C1 segment of cervical spinal cord (tissue), 14 donors: ENCODE results near the gene TBC1D16.
"Not testable (repeated sequence)": the region's sequence is repeated elsewhere in the genome, so short reads cannot be mapped to it uniquely, and the experiment has no call there.

Experiments
- DNase-seq, 14 donors: peaks; one replicate each; lab custom pipeline; 2025; lab: John Stamatoyannopoulos, UW

The TBC1D16 gene

DNA sequence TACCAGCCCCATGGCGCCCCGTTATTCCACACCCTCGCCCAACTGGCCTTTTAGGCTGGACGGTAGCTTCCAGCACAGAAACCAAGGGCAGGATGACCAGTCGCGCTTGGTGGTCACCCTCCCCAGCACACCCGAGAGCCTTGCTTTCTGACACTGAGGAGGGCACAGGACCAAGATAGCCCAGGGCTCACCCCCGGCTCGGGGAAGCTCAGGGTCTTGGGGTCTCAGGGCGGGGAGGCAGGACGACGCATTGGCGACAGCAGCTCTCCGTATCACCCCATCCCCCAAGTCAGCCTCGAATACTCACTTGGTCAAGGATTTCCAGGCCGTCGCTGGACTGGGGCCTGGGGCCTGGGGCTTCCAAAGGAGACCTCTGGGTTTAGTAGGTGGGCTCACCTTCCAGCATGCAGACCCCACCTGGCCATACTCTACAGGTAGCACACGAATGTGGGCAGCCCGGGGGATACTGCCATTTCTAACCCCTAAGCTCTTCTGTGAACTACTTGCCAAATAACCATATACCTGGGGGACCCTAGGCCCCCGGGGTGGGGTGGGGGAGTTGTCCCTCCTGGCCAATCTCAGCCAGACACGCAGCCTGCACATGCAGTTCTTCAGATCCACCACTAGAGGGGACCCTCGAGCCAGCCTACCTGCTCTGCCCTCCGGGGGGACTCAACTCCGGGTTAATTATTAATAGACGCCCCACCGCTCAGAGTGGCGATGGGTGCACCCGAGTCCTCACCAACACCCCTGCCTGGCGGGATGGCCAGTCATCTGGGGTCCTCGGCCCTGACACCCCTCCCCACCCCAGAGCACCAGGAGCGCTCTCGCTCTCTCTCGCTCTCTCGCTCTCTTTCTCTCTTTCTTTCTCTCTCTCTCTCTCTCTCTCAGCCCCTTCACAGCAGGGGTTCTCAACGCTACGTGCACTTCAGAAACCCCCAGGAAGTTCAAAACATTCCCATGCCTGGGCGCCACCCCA is 30.0 kb downstream of the TBC1D16 start:
- DNase-seq, result peak in 10 of 14 donors; percentile 12 to 43 (median 20)

DNA sequence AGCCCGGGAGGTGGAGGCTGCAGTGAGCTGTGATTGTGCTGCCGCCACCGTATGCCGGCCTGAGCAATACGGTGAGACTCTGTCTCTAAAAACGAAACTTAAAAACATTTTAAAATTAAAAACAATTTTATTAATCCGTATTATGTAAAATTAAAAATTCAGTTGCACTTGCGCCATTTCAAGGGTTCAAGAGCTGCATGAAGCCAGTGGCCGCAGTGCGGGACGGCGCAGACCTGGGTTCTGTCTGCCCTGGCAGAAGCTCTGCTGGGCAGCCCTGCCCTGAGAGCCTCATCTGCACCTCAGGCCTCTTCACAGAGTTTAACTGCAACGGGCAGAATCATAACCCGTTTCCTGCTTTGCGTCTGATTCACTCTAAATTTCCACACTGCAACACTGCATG is 31.7 kb downstream of the TBC1D16 start:
- DNase-seq, result no peak

DNA sequence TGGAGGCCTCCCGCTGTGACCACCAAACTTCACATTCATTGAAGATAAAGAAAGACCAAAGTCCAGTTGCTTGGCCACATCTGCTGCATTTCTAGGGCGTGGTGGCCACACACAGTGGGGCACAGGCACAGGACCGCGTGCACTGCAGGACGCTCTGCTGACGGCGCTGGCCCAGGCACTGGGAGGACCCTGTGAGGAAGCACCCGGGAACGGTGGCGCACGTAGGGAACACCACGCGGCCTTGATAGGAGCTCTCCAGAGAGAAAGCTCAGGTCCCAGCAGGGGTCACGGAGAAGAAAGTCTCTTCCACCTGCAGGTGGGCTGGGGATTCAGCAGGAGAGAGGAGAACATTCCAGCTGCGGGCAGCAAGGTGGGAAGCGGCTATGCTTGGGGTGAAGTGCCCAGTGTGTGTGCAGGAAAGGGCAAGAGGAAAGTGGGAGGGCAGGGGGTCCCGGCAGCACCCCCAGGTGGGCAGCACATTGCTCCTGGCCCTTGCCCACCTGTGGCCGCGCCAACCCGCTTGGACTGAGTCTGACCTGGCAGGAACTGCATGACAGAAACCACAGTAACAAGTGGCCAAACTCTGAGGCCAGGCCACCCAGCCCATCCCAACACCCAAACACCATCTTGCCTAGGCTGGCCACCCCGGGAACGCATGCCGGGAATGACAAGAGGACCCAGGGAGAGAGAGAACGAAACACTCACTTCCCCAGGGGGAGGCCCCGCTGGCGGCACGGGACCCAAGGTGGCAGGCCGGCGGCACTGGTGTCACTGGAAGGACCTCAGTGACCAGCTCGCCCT is 32.8 kb downstream of the TBC1D16 start:
- DNase-seq, result no peak

GRCh38 chr17:80002070-80002641 is 33.5 kb downstream of the TBC1D16 start:
- DNase-seq, result no peak

DNA sequence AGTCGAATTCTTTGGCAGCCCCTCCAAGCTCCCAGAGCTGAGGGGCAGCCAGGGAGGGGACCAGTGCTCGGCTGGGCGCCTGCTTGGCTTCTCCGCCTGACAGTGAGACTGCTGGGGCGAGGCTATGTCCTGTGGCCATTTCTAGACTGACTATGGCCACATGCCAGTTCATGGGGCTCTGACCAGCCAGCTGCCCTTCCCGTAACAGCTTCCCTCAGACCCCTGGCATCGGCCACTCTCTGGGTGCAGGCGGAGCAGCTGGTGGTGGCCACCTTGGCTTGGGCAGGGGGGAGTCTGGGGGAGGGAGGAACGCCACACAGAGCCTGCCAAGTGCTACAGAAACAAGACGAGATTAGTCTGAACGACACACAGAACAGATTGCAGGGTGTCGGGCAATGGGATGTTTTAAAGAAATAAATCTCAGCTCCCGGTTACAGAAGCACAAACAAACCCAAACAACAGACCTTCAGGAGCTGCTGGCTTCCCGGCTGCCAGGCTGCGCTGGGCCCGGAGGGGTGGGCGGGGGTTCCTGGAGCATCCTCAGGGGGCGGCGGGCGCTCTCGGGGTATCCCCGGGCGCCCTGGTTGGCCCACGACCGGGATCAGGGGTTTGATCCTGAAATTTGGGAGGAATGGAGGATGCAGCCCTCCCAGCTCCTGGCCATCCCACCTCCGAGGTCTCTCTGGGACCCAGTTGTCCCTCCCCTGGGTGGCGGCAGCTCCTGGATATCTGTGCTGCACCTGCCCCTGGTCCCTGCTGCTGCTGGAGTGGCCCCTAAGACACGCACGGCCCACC is 34.5 kb downstream of the TBC1D16 start:
- DNase-seq, result peak in 7 of 14 donors; percentile 13 to 69 (median 35)

DNA sequence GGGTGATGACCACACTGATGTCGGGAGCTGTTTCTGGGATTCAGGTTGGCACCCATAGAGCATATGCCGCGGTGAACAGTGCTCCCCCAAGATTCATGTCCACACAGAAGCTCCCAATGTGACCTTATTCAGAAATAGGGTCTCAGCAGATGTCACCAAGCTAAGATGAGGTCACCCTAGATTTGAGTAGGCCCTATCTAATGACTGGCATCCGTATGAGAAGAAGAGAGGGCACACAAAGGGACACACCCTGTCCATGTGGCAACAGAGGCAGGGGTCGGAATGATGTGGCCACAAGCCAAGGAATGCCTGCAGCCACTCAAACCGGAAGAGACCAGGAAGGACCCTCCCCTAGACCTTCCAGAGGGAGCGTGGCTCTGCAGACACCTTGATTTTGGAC is 35.5 kb downstream of the TBC1D16 start:
- DNase-seq, result no peak

DNA sequence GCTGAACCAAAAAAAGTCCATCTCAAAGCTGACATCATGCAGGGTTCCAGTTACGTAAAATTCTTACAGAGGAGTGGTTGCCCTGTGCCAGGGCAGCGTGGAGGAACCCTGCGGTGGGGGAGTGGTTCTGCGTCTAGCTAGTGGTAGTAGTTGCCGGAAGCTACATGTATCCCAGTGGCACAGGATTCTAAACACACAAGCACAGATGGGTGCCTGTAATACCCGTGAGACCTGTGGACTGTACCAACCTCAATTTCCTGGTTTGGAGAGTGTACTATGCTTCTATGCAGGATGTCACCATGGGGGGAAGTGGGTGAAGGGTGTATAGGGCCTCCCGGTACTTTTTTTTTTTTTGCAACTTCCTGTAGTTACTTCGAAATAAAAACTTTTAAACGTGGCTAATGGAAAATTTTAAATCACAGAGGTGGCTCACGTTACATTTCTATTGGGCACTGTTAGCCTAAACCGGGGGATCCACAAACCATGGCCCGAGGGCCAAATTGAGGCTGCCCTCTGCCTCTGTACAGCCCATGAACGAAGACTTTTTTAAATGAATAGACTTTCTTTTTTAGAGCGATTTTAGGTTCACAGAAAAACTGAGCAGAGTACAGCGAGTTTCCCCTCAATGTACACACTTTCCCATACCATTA is 38.5 kb downstream of the TBC1D16 start:
- no peak for DNase-seq

DNA sequence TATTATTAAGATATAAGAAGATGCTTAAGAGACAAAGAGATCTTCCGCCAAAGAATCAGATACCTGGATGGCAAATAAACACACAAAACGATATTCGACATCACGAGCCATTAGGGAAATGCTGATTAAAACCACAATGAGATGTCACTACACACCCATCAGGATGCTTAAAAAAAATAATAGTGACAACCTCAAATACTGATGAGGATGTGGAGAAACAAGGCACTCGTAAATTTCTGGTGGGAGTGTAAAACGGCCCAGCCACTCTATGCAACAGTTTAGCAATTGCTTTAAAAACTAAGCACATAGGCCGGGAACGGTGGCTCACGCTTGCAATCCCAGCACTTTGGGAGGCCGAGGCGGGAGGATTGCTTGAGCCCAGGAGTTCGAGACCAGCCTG is 39.4 kb downstream of the TBC1D16 start:
- no peak for DNase-seq

- DNase-seq, result no peak
These were observed 40.0 kb downstream of the TBC1D16 start for GRCh38 chr17:79995696-79996095.

GRCh38 chr17:79994602-79995001 is 41.1 kb downstream of the TBC1D16 start:
- DNase-seq, result no peak

- DNase-seq, result not testable (repeated sequence)
These were observed 41.5 kb downstream of the TBC1D16 start for GRCh38 chr17:79994228-79994569.

- DNase-seq, result peak in 2 of 14 donors; percentile 3 to 27
These were observed 42.1 kb downstream of the TBC1D16 start for GRCh38 chr17:79993390-79994227.

DNA sequence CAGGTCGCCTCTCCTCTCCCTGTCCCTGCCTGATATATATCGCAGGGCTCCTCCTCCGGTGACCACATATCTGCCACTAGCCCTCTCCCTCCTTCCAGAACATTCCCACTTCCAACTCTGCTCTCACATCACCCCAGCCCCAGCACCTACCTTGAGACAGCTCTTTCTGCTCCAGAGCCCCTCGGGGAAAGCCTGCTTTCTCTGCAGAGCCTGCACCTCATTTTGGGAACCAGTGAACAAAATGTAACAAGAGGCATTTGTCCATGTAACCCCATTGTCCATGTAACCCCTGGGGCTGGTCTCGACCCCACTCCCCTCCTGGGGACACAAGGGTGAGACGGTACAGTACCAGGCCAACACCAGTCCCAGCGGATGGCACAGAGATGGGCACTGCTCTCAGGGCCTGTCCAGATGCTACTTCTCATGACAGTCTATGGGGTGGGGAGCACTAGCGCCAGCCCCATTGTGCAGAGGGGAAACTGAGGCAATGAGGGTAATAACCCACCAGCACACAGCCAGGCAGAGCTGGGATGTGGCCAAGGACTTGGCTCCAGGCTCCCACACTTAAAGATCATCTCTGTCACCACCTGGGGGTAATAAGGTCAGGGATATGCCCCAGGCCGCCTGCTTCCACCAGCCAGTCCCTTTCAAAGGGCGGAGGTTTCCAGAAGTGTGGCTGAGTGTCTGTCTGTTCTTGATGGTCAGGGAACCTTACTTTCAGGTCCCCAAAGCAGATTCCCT is 42.9 kb downstream of the TBC1D16 start:
- no peak for DNase-seq

GRCh38 chr17:79991924-79992648 is 43.6 kb downstream of the TBC1D16 start:
- DNase-seq, result peak in 2 of 14 donors; percentile 64 to 70

DNA sequence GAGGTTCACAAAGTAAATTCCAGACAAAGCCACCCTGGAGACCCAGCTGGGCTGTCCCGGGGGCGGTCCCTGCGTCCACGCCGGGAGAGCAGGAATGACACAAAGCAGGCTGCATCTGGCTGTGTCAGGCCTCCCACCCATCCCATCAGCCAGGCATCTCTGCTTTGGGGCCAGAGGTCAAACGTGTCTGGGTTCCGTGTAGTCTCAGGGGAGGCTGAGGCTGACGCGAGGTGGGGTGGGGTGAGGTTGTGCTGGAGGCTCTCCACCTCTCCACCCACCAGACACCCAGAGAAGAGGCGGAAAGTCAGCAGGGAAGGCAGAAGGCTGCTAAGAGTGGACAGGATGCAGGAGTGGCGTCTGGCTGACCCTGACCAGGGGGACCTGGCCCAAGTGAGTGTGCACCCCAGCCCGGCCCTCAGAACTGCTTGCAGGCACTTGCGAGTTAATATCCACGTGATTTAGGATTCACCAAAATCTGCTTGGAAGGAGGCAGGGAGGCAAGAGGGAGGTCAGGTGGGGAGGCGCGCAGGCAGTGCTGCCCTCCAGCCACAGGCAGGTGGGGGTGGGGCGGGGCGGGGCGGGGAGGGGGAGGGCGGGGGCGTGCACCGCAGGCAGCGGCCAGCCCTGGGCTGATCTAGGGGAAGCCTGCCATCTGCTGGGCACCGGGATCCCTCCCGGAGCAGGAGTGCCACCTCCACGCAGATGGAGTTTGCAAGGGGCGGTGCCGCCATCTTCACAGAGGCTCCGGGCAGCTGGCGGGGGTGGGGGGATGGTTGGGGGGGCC is 44.3 kb downstream of the TBC1D16 start:
- peak in 12 of 14 donors; percentile 28 to 78 (median 47) for DNase-seq

- no peak for DNase-seq
These were observed 45.0 kb downstream of the TBC1D16 start for GRCh38 chr17:79990704-79991103.

GRCh38 chr17:79990051-79990592 is 45.5 kb downstream of the TBC1D16 start:
- DNase-seq, result no peak
